Muscle layer of colon (tissue), 2 donors: ENCODE data around the gene ENOPH1.

Experiments
- H3K27ac ChIP-seq: one replicate; pipeline ENCODE4 v1.7.0; 2013; ENCODE audit warnings: low read depth, mild to moderate bottlenecking, low read length, moderate library complexity
- H3K27me3 ChIP-seq, 2 donors: one replicate each; pipeline ENCODE4 v1.7.0; 2013; ENCODE audit warnings: low read length in 2 of 2, mild to moderate bottlenecking in 2 of 2; ENCODE audit not compliant: insufficient read depth in 2 of 2, control insufficient read depth in 1 of 2
- H3K36me3 ChIP-seq: one replicate; pipeline ENCODE4 v1.7.0; 2013; ENCODE audit warnings: mild to moderate bottlenecking, low read length; ENCODE audit not compliant: insufficient read depth
- H3K4me1 ChIP-seq: one replicate; pipeline ENCODE4 v1.7.0; 2013; ENCODE audit warnings: mild to moderate bottlenecking, low read length; ENCODE audit not compliant: insufficient read depth
- H3K4me3 ChIP-seq, 2 donors: one replicate each; pipeline ENCODE4 v1.7.0; 2013; ENCODE audit warnings: low read length in 2 of 2, low read depth in 1 of 2, mild to moderate bottlenecking in 1 of 2, moderate library complexity in 1 of 2
- H3K9ac ChIP-seq: one replicate; pipeline ENCODE4 v1.7.0; 2013; ENCODE audit warnings: low read length
- H3K9me3 ChIP-seq: one replicate; pipeline ENCODE4 v1.7.0; 2013; ENCODE audit warnings: mild to moderate bottlenecking, low read length
- donor health status: abdominal sarcoma.
- donor health status: Adenocarcinoma of cecum.

Gene ENOPH1

GRCh38 chr4:82496349-82496748, 66.0 kb downstream of the ENOPH1 start:
- Histone ChIP-seq H3K4me3 (no peak overlapping the region), H3K9ac (no peak overlapping the region), H3K4me1 (no peaks in the 10 kb centered on the region), H3K27ac (no peak overlapping the region), H3K9me3 (no peaks in the 10 kb centered on the region), H3K27me3 (no peaks in the 10 kb centered on the region), H3K36me3 (no peaks in the 10 kb centered on the region)

GRCh38 chr4:82499738-82500434, 69.5 kb downstream of the ENOPH1 start:
- Histone ChIP-seq H3K4me3 (no peak overlapping the region), H3K27me3 (no peaks in the 10 kb centered on the region), H3K9ac (no peak overlapping the region), H3K27ac (no peak overlapping the region), H3K9me3 (no peaks in the 10 kb centered on the region), H3K4me1 (no peaks in the 10 kb centered on the region), H3K36me3 (no peaks in the 10 kb centered on the region)

GRCh38 chr4:82500435-82501153, 70.2 kb downstream of the ENOPH1 start:
- no peak overlapping the region for H3K4me3 ChIP-seq
- no peaks in the 10 kb centered on the region for H3K4me1 ChIP-seq
- H3K9ac ChIP-seq: no peak overlapping the region
- H3K27me3 ChIP-seq: no peaks in the 10 kb centered on the region
- no peaks in the 10 kb centered on the region for H3K36me3 ChIP-seq
- no peaks in the 10 kb centered on the region for H3K9me3 ChIP-seq
- H3K27ac ChIP-seq: no peak overlapping the region

- H3K9me3 ChIP-seq: no peaks in the 10 kb centered on the region
- H3K9ac ChIP-seq: no peak overlapping the region
- H3K4me3 ChIP-seq: no peak overlapping the region
- H3K27me3 ChIP-seq: no peaks in the 10 kb centered on the region
- H3K27ac ChIP-seq: no peak overlapping the region
- H3K36me3 ChIP-seq: no peaks in the 10 kb centered on the region
- H3K4me1 ChIP-seq: no peaks in the 10 kb centered on the region
Observed at GRCh38 chr4:82501154-82501442, 70.7 kb downstream of the ENOPH1 start.

- no peaks in the 10 kb centered on the region for H3K4me1 ChIP-seq
- H3K27me3 ChIP-seq: no peaks in the 10 kb centered on the region
- no peaks in the 10 kb centered on the region for H3K36me3 ChIP-seq
- no peak overlapping the region for H3K27ac ChIP-seq
- H3K9me3 ChIP-seq: no peaks in the 10 kb centered on the region
- H3K4me3 ChIP-seq: no peak overlapping the region
- H3K9ac ChIP-seq: no peak overlapping the region
Observed at GRCh38 chr4:82508011-82508410, 77.6 kb downstream of the ENOPH1 start.

- H3K27me3 ChIP-seq: no peaks in the 10 kb centered on the region
- H3K9me3 ChIP-seq: no peaks in the 10 kb centered on the region
- no peak overlapping the region for H3K4me3 ChIP-seq
- no peak overlapping the region for H3K27ac ChIP-seq
- H3K9ac ChIP-seq: no peak overlapping the region
- H3K36me3 ChIP-seq: no peaks in the 10 kb centered on the region
- H3K4me1 ChIP-seq: no peaks in the 10 kb centered on the region
Observed at GRCh38 chr4:82508806-82509428, 78.5 kb downstream of the ENOPH1 start.

GRCh38 chr4:82510216-82510615, 79.8 kb downstream of the ENOPH1 start:
- Histone ChIP-seq H3K9me3 (no peaks in the 10 kb centered on the region), H3K4me3 (no peak overlapping the region), H3K36me3 (no peaks in the 10 kb centered on the region), H3K27me3 (no peaks in the 10 kb centered on the region), H3K9ac (no peak overlapping the region), H3K27ac (no peak overlapping the region), H3K4me1 (no peaks in the 10 kb centered on the region)
